HS-27A (cell line): ENCODE data around the gene SERPINH1.
"Not testable (repeated sequence)": the region's sequence is repeated elsewhere in the genome, so short reads cannot be mapped to it uniquely, and the experiment has no call there.

Experiments
- DNase-seq: peaks from one replicate; pipeline ENCODE4 v3.0.0-alpha.2; 2012; ENCODE audit warnings: low read depth, missing footprints

SERPINH1 gene

DNA sequence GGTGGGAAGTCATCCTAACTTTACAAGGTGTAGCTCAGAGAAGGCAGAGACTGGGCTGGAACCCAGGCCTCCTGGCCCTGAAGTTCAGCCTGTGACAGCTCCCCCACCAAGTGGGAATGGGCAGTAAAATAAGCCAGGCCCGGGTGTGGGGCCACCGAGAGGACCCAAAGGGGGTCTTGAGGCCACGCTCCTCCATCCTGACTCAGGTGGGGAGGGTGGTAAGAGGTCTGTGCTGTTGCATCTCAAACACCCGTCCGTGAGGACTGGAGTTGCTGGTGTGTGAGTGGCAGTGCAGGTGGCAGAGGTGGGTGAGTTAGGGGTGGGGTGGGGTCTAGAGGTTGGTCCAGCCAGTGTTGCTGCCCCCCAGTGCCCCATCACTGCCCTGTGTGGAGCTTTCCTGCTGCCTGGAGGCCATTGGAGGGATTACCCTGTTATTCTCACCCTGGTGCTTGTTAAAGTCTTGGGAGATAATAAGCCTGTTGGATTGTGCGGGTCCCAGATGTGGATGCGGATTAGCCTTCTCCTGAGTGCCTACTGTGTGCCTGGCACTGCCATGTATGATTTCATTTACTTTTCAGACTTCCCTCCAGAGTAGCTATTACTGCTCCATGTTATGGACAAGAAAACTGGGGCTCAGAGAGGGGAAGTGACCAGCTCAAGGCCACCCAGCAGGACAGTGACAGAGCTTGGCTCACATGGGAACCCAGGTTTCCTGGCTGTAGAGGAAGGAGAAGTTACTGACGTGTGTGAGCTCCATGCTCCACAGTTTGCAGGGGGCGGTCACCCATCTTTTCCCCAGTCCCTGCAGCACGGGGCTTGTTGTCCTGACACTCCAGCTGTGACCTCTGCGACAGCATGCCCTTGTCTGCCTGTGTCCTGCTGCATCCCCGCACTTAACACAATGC is 12.9 kb downstream of the SERPINH1 start:
- no peak for DNase-seq

DNA sequence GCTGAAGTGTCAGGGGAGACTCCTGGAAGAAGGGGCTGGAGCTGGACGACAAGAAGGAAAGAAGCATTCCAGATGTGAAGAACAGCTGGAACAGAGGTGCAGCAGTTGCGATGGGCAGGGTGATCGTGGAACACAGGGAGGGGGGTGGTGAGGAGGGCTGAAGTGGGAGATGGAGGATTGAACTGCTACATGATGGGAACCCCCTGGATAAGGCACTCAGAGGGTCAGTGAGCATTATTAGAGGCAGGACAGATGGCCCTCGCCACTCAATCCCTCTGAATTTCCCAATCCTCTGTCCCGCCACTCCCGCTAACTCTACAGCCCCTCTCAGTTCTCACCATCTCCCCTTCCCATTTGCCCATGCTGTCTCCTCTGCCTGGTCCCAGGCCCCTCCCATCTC is 14.0 kb downstream of the SERPINH1 start:
- no peak for DNase-seq

DNA sequence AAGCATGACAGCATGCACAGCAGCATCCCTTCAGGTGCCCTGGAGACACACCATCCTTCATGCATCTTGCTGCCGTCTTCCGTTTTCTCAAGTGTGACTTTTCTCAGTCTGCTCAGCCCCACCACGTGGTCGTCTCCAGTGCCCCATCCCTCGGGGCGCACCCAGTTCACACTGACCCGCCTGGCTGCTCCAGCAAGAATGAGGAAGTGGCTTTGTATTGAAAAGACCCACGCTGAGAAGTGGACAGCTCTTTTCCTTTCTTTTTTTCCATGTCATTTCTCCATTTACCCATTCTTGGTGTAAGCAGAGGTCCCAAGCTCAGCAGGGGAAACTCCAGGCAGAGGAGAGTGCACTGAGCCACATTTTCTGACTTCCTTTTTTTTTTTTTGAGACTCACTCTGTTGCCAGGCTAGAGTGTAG is 14.5 kb downstream of the SERPINH1 start:
- no peak for DNase-seq

DNA sequence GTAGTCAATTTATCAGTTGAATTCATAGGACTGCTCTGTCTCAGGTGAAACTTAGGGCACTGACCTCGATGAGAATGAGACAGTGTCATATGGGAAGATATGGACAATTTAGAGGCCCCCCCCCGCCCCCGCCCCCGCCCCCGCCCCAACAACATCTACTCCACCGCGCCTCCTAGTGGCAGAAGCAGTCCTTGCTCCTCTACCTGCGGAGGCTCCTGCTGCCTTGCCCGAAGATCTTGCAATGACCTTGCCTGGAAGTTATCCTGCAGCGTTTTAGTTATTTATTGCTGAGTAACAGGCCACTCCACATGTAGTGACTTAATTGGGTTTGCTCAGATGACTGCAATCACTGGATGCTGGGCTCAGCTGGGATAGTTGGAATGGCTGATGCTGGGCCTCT is 15.2 kb downstream of the SERPINH1 start:
- DNase-seq, result no peak

DNA sequence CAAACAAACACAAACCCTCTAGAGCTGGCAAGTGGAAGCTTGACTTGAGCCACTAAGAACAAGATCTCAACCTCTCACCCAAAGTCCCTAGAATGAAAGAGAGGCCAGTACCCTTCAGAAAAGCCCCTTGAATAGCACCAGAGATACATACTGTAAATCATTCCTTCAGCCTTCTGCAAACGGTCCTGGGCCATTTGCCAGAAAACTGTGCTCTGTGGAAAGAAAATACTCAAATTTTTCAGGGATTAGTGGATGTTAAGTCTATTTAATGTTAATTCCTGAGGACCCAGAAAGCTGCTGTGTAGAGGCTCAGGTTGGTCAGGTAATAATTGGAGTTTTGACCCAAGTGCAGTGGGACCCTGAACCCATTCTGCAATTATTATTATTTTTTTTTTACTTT is 16.9 kb downstream of the SERPINH1 start:
- DNase-seq, result no peak

DNA sequence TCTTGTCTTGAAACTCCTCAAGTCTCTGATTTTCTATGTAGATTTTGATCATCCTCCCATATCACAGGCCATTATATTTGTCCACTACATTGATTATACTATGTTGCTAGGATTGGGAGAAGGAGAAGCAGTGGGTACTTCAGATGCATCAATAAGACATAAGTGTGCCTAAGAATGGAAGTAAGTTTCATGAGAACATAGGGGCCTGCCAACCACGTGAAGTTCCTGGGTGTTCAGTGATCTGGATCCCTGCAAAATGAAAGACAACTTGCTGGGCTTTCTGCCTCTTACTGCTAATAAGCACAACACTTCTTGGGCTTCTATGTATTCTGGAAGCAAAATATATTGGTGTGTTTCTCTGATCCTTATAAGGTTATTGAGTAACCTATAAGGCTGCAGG is 17.8 kb downstream of the SERPINH1 start:
- no peak for DNase-seq

DNA sequence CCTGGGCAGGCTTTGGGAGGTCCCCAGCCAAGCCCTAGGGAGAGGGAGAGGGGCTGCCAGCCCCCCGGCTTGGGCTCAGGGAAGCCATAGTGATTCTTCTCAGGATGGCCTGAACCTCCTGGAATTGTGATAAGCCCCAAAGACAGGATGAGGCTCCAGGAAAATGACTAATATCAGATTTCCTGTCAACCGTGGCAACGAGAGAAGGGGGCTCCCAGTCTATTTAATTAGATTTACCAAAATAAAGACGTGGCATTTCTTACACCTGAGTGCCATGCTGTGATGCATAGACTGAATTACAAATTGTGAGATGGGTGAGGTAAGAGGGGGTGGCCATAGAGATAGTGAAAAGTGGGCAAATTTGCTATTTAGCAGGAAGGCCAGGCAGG is 20.4 kb downstream of the SERPINH1 start:
- DNase-seq, result no peak

DNA sequence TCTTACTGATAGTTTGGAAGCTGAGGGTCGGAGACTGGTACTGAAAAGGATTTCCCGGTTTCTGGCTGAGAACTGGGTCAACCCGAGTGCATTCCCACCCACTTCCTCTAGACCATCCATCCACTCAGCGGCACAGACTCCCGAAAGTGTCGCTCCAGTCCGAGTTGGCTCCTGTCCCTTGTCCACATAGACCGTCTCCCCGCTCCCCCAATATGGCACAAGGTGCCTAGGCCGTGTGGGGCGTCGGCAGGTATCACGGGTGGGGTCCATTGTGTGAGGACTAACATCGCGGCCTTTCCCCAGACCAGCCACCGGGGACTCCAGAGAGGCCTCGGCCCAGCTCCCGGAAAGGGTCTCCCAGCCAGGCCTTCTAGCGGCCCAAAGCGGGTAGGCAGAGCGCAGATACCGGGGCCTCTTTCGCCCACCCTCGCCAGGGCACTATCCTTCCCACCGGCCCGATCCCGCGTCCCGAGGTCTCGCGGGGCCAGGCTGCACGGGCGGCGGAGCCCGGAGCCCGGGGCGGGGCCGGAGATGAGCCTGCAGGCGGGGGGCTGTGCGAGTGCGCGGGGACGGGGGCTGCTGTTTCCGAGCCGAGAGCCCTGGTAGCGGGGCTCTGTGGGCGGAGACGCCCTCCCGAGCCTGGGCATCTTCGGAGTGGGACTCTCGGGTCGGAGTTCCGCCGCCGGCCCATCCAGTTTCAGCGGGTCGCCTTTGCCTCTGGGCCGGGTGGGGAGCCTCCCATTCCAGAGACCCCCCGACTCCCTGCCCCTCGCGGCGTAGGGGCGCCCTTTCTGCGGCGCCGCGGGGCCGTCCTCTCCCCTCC is 21.1 kb downstream of the SERPINH1 start:
- no peak for DNase-seq

DNA sequence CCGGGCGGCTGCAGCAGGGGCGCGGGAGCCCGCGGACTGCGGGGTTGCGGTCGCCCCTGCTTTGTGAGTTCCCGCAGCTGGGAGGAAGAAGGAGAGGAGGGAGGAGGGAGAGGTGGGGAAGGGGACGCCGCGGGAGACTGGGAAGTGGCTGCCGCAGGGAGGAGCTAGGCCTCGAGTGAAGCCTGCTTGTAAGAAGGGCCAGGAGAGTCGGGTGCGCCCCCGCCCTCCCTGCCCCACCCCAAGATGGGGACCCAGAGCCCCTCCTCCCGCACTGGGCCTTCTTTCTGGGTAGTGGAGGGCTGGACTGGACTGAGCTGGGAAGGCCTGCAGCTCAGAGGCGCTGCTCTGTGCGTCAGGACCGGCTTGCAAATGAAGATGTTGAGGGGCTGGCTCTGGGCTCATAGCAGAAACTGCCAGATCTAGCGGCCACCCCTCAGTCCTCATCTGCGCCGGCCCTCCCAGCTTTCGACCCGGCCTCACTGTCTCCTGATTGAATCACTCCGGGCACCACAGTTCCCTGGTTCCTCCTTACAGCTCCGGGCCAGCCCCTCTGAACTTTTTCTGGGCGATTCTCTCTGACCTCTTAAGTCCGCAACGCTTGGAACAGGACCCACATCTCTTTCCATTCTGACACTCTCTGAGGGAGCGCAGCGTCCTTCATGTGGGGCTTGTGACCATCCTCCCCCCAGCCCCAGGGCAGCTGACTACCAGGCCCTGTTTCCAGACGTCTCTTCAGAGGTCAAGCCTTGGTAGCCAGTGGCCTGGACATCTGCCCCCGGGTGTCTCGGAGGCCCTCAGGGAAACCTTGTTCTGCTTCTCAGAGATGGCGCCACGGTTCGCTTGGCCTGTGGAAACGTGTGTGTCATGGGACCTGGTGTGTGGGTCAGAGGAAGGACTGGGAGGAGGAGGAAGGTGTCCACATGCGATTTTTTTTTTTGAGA is 21.9 kb downstream of the SERPINH1 start:
- no peak for DNase-seq

DNA sequence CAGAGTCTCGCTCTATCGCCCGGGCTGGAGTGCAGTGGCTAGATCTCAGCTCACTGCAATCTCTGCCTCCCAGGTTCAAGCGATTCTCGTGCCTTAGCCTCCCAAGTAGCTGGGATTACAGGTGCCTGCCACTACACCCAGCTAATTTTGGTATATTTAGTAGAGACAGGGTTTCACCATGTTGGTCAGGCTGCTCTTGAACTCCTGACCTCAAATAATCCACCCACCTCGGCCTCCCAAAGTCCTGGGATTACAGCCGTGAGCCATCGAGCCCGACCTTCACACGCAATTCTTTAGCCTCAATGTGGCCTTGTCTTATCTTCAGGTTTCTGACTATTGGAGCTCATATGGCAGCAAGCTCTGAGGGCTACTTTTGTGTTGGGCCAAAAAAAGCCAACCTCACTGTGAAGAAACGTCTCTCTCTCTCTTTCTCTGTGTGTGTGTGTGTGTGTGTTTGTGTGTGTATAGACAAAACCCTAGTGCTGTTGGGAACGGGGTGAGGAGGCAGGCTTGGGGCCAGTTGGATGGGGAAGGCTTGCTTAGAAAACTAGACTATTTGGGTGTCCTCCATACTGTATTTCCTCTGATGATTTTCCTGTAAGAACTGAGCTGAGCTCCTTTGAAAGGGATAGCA is 22.7 kb downstream of the SERPINH1 start:
- DNase-seq, result not testable (repeated sequence)

DNA sequence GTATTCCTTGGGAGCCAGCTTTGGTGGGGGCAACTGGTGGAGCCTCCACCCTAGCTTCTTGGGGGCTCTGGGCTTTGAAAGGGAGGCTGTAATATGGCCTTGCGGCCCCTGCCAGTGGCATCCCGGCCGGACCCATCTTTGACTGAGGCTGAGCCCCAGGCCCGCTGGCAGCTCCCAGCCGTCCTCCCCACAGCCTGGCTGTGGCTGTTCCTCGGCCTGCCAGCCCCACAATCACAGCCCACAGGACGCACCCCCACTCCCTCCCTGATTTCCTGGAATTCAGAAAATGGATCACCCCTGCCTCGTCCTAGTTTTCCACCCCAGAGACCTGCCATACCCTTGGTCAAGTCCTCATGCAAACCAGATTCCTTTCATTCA is 23.2 kb downstream of the SERPINH1 start:
- DNase-seq, result no peak

DNA sequence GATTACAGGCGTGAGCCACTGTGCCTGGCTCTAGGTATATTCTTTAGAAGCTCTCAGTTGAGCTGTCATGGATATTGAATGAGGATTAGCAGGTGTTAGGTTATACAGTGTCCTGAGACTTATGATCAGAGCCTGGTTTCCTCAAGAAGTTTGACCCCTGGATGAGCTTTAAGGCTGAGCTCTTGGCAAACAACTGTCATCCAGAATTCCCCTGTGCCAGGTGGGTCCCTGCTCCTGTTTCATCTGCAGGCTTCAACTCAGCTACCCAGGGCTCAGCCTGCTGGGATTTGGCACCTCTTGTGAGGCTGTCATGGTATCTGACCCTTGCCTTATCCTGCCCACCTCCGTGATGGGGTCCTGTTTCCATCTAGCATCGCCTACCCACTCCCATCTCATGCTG is 24.3 kb downstream of the SERPINH1 start:
- DNase-seq, result no peak

DNA sequence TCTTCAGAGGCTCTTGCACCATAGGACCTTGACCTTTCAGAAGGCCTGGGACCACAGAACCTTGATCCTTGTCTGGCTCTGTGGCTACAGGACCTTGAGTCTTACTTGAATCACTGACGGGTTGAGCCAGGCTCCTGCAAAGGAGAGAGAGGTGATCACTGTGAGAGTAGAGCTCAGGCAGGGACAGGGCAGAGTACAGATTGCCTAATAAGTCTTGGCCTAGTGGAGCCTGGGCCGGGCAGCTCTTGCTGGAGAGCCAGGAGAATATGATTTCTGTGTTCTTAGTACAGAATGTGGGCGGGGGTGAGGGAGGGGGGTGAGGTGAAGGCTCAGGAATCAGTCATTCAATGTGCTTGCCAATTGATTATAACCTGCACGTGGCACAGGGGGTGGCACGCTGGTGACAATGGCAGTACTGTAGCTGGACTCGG is 26.0 kb downstream of the SERPINH1 start:
- no peak for DNase-seq

DNA sequence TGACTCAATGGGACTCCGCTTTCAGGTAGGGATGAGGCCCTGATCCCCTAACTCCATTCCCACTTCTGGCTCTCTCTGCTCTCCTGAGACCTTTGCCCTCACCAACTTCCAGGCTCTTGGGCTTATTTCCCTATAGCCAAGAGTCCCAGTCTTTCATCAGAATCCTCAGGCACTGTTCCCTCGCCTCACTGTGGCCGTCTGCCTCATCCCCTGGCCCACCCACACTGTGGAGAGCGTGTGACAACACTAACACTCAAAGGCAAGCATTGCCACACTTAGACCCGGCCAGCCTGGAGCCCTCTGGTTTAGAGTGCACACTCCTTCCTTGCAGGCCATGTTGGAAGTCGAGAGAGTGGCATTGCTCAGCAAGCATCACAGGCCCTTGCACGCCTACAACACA is 27.0 kb downstream of the SERPINH1 start:
- no peak for DNase-seq

DNA sequence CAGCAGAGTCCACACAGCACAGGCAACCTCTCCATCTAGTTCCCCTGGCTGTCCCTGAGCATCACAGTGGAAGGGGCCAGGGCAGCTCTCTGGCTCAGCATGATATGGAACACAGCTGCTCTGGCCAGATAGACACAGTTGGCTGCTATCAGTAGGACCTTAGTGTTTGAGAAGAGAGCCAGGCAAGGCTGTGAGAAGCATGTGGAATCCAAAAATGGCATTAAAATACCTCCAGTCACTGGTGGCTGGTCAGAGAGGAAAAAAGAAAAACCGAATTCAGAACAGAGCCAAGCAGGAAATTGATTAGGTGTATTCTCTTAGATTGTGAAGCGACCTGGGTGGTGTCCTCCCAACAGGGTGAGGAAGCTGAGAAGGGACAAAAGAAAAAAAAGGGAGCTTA is 27.9 kb downstream of the SERPINH1 start:
- no peak for DNase-seq

DNA sequence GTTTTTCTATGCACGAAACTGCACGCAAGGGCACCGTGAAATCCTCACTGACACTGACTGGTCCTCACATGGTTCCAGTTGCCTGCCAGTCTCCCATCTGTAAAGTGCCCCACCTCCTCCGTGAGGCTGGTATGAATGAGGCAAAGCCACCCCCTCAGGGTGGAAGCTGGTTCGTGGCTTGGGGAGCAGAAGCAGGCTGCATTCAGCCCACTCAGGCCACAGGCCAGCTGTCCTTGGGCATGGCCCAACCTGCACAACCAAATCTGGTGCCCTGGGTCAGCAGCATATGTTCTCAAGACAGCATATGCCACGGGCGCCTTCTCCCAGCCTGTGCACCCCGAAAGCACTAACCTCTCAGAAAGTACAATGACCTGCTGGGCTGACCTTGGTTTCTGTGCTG is 29.3 kb downstream of the SERPINH1 start:
- no peak for DNase-seq

DNA sequence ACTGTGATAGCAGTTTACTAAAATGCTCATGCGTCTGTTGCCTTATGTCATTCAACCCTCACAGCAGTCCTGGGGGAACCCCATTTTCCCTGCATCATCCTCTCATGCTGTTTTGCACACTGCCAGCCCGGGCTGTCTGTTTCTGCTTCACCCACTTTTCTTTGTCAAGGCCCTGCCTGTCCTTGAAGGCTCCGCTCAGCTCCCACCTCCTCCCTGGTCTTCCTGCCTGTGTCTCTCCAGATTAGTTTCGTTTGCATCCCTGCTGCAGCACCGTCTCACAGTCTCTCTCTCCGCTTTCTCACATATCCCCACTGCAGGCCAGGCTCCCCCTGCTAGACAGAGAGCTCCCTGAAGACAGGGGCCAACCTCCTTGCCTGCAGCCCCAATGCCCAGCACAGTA is 29.9 kb downstream of the SERPINH1 start:
- no peak for DNase-seq

DNA sequence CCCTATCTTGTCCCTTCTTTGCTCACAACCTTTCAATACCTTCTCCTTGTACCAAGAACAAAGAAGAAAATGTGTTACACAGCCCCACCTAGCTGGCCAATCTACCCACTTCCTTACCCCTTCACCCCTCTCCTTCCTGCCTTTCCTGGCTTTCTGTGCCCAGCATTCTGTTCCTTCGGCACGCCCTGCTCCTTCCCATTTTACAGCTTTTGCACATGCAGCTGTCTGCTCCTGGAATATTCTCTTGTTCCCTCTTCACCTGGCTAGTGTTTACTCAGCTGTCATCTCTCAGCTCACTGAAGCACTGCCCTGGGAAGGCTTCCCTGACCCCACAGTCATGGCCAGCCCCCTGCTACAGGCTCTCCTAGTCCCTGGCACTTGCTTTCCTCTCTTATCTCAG is 30.7 kb downstream of the SERPINH1 start:
- no peak for DNase-seq

DNA sequence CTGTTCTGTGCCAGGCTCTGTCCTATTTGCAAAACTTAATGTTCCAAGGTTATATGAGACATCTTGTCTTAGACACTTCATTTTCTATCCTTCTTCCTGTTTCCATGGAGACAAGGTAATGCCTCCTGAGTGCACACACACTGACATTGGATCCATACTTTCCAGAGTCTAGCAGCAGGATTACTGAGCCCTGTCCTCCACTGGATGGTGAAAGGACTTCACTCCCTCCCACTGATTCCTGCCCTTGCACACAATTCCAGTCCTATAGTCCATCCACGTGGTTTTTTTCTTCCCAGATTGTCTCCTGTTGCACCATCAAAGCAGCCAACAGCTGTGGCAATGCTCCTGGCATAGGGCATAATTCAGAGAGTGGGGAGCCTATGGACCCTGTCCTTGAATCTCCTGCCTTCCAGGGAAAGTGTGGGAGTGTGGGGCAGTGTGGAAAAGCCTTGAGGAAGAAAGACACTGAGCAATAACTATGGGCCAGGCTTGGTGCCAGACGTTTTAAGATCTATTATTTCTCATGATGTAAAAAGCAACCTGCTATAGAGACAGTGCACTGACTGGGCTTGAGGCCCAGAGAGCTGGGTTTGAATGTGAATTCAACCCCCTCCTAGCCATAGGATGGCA is 31.3 kb downstream of the SERPINH1 start:
- DNase-seq, result no peak

DNA sequence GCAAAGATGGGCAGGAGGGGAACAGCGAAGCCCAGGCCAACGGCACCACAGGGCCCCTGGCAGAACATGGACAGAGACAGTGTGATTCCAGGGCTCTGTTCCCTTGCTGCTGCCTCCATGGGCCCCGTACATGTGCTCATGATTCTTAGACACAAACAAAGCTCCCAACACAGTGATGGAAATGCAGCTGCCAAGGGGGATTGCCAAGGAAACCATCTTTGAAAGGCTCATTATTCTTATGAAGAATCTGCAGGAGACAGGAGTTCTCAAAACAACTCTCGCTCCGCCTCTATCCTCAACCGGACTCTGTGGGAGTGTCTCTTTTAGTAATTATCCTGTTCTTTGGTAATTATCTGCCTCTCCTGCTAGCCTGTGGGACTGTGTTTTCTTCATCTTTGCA is 32.2 kb downstream of the SERPINH1 start:
- no peak for DNase-seq

DNA sequence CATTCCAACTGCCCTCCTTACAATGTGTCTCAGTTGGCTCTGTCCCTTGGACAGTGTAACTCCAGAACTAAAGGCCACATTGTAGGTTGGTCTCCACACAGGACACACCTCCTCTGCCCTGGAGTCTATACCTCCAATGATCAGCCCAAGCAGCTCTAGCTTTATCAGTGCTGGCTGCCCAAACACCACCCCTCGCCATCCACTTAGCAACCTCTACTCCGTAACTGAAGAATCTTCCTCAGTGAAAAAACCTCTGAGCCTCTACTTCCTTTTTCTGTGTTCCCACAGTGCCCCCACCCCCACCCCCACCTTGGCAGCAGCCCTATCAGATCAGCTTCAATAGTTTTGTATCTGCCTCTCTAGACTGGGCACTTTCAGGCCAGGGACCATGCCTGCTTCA is 33.4 kb downstream of the SERPINH1 start:
- no peak for DNase-seq
